OCI-LY3 (cell line): Measurements from ENCODE around the gene GINS1.

Experiments
- H2AFZ ChIP-seq: fragments of 200-600, 300-600 bp; shearing (Covaris generic); 2 replicates; pipeline ENCODE4 v1.6.0; 2014; ENCODE audit warnings: antibody characterized with exemption, low read depth, low read length
- H3K27ac ChIP-seq: fragments of 200-600, 300-600 bp; sonication (generic); 2 replicates; pipeline ENCODE4 v1.5.1; 2014; ENCODE audit warnings: mild to moderate bottlenecking, low read length, moderate library complexity, mixed read lengths
- H3K27me3 ChIP-seq: fragments of 200-600, 300-600 bp; sonication (generic); 2 replicates; pipeline ENCODE4 v1.6.1; 2014; ENCODE audit warnings: low read depth, low read length, mixed read lengths
- H3K36me3 ChIP-seq: fragments of 200-600, 300-600 bp; sonication (generic); replicated peaks from 2 replicates; pipeline ENCODE3; 2014; ENCODE audit warnings: low read depth, low read length, mixed read lengths
- H3K4me1 ChIP-seq: fragments of 300-600, 200-600 bp; sonication (generic); 2 replicates; pipeline ENCODE4 v1.6.1; 2014; ENCODE audit warnings: low read length, mixed read lengths
- H3K4me2 ChIP-seq: fragments of 200-600, 300-600 bp; sonication (generic); 2 replicates; pipeline ENCODE4 v1.6.1; 2014; ENCODE audit warnings: low read length, mixed read lengths
- H3K4me3 ChIP-seq: fragments of 300-600, 200-600 bp; sonication (generic); 2 replicates; pipeline ENCODE4 v1.5.1; 2014; ENCODE audit warnings: antibody characterized with exemption, mild to moderate bottlenecking, low read length, moderate library complexity
- H3K79me2 ChIP-seq: fragments of 300-600, 200-600 bp; shearing (Covaris generic); 2 replicates; pipeline ENCODE4 v1.6.1; 2014; ENCODE audit warnings: mild to moderate bottlenecking, low read length, mixed read lengths
- H3K9ac ChIP-seq: fragments of 300-600, 200-600 bp; shearing (Covaris generic); 2 replicates; pipeline ENCODE4 v1.6.0; 2014; ENCODE audit warnings: mild to moderate bottlenecking, low read length, moderate library complexity
- H3K9me3 ChIP-seq: fragments of 200-600, 300-600 bp; shearing (Covaris generic); 2 replicates; pipeline ENCODE4 v1.6.1; 2014; ENCODE audit warnings: low read length, mixed read lengths; ENCODE audit not compliant: insufficient read depth
- H4K20me1 ChIP-seq: fragments of 200-600, 300-600 bp; sonication (generic); 2 replicates; pipeline ENCODE4 v1.6.1; 2016; ENCODE audit warnings: low read length, mixed read lengths; ENCODE audit not compliant: insufficient read depth
- EZH2phosphoT487 ChIP-seq: fragments of 200-600 bp; shearing (Covaris generic); IDR thresholded peaks from 2 replicates; pipeline ENCODE4 v1.6.1; 2018; ENCODE audit warnings: antibody characterized with exemption, mixed run types, low read depth
- TF ChIP-seq, protein P1 (sequence below): fragments of 200-600, 300-600 bp; sonication (generic); IDR thresholded peaks from 2 replicates; pipeline ENCODE4 v1.5.1; 2014; ENCODE audit warnings: antibody characterized with exemption, low read length, low read depth

GINS1 gene

DNA sequence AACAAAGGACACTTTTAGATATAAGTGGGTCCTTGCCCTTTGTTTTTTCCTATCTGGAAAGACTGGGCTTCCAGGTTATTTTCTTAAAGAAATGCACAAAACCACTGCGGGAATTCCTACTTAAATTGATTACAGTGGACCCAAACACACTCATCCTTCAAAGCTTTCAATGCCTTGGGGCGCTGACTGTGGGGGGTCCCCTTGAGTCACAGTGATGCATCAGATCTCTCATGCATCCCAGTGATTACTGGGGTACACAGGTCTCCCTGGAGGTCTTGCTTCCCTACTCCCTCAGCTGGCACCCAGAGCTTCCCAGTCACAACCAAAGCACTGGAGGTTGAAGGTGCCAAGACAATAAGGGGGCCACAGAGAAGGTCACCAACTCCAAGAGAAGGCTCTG lies 37.5 kb upstream of the GINS1 start:
- peaks cover 31% of the 10 kb centered on the region for H3K79me2 ChIP-seq
- H3K4me1 ChIP-seq: no peaks in the 10 kb centered on the region
- H2AFZ ChIP-seq: no peak overlapping the region
- H3K27ac ChIP-seq: no peak overlapping the region
- no peaks in the 10 kb centered on the region for H3K27me3 ChIP-seq
- H3K9me3 ChIP-seq: no peaks in the 10 kb centered on the region
- peaks cover 7% of the 10 kb centered on the region for H3K36me3 ChIP-seq
- TF ChIP-seq, protein P1, sequence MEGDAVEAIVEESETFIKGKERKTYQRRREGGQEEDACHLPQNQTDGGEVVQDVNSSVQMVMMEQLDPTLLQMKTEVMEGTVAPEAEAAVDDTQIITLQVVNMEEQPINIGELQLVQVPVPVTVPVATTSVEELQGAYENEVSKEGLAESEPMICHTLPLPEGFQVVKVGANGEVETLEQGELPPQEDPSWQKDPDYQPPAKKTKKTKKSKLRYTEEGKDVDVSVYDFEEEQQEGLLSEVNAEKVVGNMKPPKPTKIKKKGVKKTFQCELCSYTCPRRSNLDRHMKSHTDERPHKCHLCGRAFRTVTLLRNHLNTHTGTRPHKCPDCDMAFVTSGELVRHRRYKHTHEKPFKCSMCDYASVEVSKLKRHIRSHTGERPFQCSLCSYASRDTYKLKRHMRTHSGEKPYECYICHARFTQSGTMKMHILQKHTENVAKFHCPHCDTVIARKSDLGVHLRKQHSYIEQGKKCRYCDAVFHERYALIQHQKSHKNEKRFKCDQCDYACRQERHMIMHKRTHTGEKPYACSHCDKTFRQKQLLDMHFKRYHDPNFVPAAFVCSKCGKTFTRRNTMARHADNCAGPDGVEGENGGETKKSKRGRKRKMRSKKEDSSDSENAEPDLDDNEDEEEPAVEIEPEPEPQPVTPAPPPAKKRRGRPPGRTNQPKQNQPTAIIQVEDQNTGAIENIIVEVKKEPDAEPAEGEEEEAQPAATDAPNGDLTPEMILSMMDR: no peak
- no peak for TF ChIP-seq EZH2phosphoT487
- no peak overlapping the region for H3K4me2 ChIP-seq
- no peak overlapping the region for H3K9ac ChIP-seq
- H4K20me1 ChIP-seq: peaks cover 7% of the 10 kb centered on the region; the same call in 1 of the 2 replicates
- no peak overlapping the region for H3K4me3 ChIP-seq

DNA sequence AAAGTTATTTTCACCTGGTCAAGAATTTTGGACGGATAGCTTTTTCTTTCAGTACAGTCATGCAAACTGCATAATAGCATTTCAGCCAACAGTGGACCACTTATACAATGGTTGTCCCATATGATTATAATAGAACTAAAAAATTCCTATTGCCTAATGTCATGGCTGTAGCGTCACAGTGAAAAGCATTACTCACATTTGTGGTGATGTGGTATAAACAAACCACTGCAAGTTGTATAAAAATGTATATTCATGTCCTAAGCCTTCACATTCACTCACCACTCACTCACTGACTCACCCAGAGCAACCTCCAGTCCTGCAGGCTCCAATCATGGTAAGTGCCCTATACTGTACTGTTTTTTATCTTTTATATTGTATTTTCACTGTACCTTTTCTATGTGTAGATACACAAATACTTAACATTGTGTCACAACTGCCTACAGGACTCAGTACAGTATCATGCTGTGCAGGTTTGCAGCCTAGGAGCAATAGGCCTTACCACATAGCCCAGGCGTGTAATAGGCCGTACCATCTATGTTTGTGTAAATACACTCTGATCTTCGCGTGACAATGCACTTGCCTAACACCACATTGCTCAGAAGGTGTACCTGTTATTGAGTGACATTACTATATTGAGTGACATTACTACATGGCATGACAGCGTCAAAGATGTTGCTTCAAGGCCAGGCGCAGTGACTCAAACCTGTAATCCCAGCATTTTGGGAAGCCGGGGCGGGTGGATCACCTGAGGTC lies 34.7 kb upstream of the GINS1 start:
- H3K9ac ChIP-seq: no peak overlapping the region
- TF ChIP-seq EZH2phosphoT487: no peak
- TF ChIP-seq, protein P1: no peak
- no peaks in the 10 kb centered on the region for H3K9me3 ChIP-seq
- H4K20me1 ChIP-seq: peaks cover 10% of the 10 kb centered on the region
- peaks cover 3% of the 10 kb centered on the region for H3K36me3 ChIP-seq
- peaks cover 39% of the 10 kb centered on the region for H3K79me2 ChIP-seq
- no peaks in the 10 kb centered on the region for H3K27me3 ChIP-seq
- no peak overlapping the region for H3K4me2 ChIP-seq
- no peak overlapping the region for H2AFZ ChIP-seq
- H3K27ac ChIP-seq: no peak overlapping the region
- H3K4me3 ChIP-seq: no peak overlapping the region
- no peaks in the 10 kb centered on the region for H3K4me1 ChIP-seq

DNA sequence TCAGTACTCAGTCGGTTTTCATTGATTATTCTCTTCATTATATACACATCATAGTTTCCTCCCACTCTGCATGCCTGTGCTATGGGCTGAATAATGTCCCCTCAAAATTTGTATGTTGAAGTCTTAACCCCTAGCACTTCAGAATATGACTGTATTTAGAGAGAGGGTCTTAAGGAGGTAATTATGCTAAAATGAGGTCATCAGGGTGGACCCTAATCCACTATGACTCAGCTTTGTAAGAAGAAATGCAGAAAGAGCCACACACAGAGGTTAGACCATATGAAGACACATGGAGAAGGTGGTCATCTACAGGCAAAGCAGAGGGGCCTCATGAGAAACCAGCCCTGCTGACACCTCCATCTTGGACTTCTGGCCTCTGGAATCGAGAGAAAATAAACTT lies 32.6 kb upstream of the GINS1 start:
- H3K4me2 ChIP-seq: no peak overlapping the region
- H4K20me1 ChIP-seq: peaks cover 26% of the 10 kb centered on the region
- peaks cover 50% of the 10 kb centered on the region for H3K79me2 ChIP-seq

DNA sequence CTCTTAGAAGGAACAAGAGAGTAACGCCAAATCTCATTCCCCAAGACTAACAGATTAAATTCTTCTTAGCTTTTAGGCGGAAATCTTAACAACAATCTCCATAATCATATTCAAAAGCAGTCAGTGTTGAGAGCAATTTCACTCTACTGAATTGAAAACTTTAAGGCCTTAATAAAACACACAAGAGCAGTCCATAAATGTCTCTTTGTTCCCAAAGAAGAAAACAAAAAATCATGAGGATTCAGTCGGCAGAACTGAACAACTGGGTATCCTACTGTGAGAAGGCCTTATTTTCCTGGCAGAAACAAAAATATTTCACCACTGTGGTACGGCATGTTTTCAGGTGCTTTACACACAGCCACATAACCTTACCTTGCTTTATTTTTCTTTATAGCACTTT lies 31.2 kb upstream of the GINS1 start:
- TF ChIP-seq, protein P1: no peak
- TF ChIP-seq EZH2phosphoT487: no peak
- Histone ChIP-seq H4K20me1 (peaks cover 31% of the 10 kb centered on the region), H3K27me3 (no peaks in the 10 kb centered on the region), H3K9me3 (no peaks in the 10 kb centered on the region), H3K9ac (no peak overlapping the region), H3K4me2 (no peak overlapping the region), H3K4me3 (no peak overlapping the region), H3K36me3 (peaks cover 3% of the 10 kb centered on the region), H2AFZ (no peak overlapping the region), H3K27ac (no peak overlapping the region), H3K79me2 (peaks cover 52% of the 10 kb centered on the region), H3K4me1 (peaks cover 14% of the 10 kb centered on the region)

More for the DNA sequence above, 32.6 kb upstream of the GINS1 start:
- no peaks in the 10 kb centered on the region for H3K27me3 ChIP-seq
- H3K9ac ChIP-seq: no peak overlapping the region
- peaks cover 3% of the 10 kb centered on the region for H3K36me3 ChIP-seq
- H3K4me1 ChIP-seq: peaks cover 11% of the 10 kb centered on the region
- TF ChIP-seq EZH2phosphoT487: no peak
- TF ChIP-seq, protein P1: no peak
- no peak overlapping the region for H3K27ac ChIP-seq
- no peak overlapping the region for H3K4me3 ChIP-seq
- H2AFZ ChIP-seq: no peak overlapping the region
- H3K9me3 ChIP-seq: no peaks in the 10 kb centered on the region
